Measurements from ENCODE around the gene OR2T35.

- no peak for TF ChIP-seq CTCF (conservative IDR thresholded peaks at IDR 0.05)
- TF ChIP-seq EZH2 (IDR thresholded peaks at IDR 0.05; ENCODE audit: low read depth) = no peak
Measured at GRCh38 chr1:248589334-248589733, 55.7 kb downstream of the OR2T35 start.
